Neural cell (in vitro differentiated cells): ENCODE measurements around the gene UMODL1. TPM values are rescaled to one million over a fixed set of nuclear protein-coding genes. Genes with fewer than 3 reads are reported as not detected.

Experiments used
- H2AFZ ChIP-seq: fragments of 200-600, 300-800 bp; sonication (generic), shearing (Covaris generic); 2 replicates; pipeline ENCODE4 v1.6.0; 2014; ENCODE audit warnings: low read depth, mild to moderate bottlenecking, antibody characterized with exemption, low read length, moderate library complexity
- H3F3A ChIP-seq: fragments of 200-600 bp; shearing (Covaris generic); 2 replicates; pipeline ENCODE4 v1.6.1; 2016; ENCODE audit warnings: mild to moderate bottlenecking, moderate library complexity, mixed read lengths, antibody characterized with exemption, low read length; ENCODE audit not compliant: insufficient read depth, poor library complexity, severe bottlenecking
- H3K27ac ChIP-seq: fragments of 200-600, 300-800 bp; sonication (generic), shearing (Covaris generic); 2 replicates; pipeline ENCODE4 v1.5.1; 2014; ENCODE audit warnings: mild to moderate bottlenecking, low read length, moderate library complexity
- H3K27me3 ChIP-seq: fragments of 300-800, 200-600 bp; sonication (generic), shearing (Covaris generic); 2 replicates; pipeline ENCODE4 v1.6.0; 2014; ENCODE audit warnings: mild to moderate bottlenecking, low read depth, low read length, moderate library complexity; ENCODE audit not compliant: insufficient read depth
- H3K36me3 ChIP-seq: fragments of 300-800, 200-600 bp; sonication (generic), shearing (Covaris generic); 2 replicates; pipeline ENCODE4 v1.5.1; 2014; ENCODE audit warnings: mild to moderate bottlenecking, antibody characterized with exemption, low read length, moderate library complexity; ENCODE audit not compliant: insufficient read depth
- H3K4me2 ChIP-seq: fragments of 300-800, 200-600 bp; sonication (generic), shearing (Covaris generic); 2 replicates; pipeline ENCODE4 v1.6.0; 2014; ENCODE audit warnings: mild to moderate bottlenecking, low read length
- H3K4me3 ChIP-seq: fragments of 300-800, 200-600 bp; sonication (generic), shearing (Covaris generic); 2 replicates; pipeline ENCODE4 v1.5.1; 2014; ENCODE audit warnings: mild to moderate bottlenecking, low read length, moderate library complexity
- H3K79me2 ChIP-seq: fragments of 200-600 bp; shearing (Covaris generic); replicated peaks from 2 replicates; pipeline ENCODE4 v1.6.0; 2014; ENCODE audit warnings: mild to moderate bottlenecking, low read length, moderate library complexity; ENCODE audit not compliant: insufficient read depth
- H3K9ac ChIP-seq: fragments of 300-800, 200-600 bp; sonication (generic), shearing (Covaris generic); 2 replicates; pipeline ENCODE4 v1.6.1; 2016; ENCODE audit warnings: mild to moderate bottlenecking, low read length, mixed read lengths
- H3K9me2 ChIP-seq: fragments of 200-600 bp; shearing (Covaris generic); 2 replicates; pipeline ENCODE4 v1.6.1; 2016; ENCODE audit warnings: mild to moderate bottlenecking, low read length, mixed read lengths; ENCODE audit not compliant: insufficient read depth
- H3K9me3 ChIP-seq: fragments of 200-600, 300-800 bp; sonication (generic), shearing (Covaris generic); 2 replicates; pipeline ENCODE4 v1.6.1; 2016; ENCODE audit warnings: mild to moderate bottlenecking, mixed run types, low read length, moderate library complexity, mixed read lengths
- H4K20me1 ChIP-seq: fragments of 200-600 bp; shearing (Covaris generic); 2 replicates; pipeline ENCODE4 v1.6.1; 2016; ENCODE audit warnings: mild to moderate bottlenecking, mixed run types; ENCODE audit not compliant: insufficient read depth
- EP300 ChIP-seq: fragments of 450-650 bp; conservative IDR thresholded peaks from 2 replicates; pipeline ENCODE4 v1.6.1; 2014; ENCODE audit warnings: antibody characterized with exemption, mild to moderate bottlenecking, moderate library complexity; ENCODE audit not compliant: poor library complexity, severe bottlenecking
- EZH2 ChIP-seq: fragments of 200-600, 300-800 bp; shearing (Covaris generic), sonication (generic); IDR thresholded peaks from 2 replicates; pipeline ENCODE4 v1.6.1; 2014; ENCODE audit warnings: antibody characterized with exemption, low read length, borderline replicate concordance, mild to moderate bottlenecking; ENCODE audit not compliant: insufficient read depth, poor library complexity, severe bottlenecking
- MXI1 ChIP-seq: fragments of 450-650 bp; conservative IDR thresholded peaks from 2 replicates; pipeline ENCODE4 v1.6.1; 2014; ENCODE audit warnings: antibody characterized with exemption, mild to moderate bottlenecking; ENCODE audit not compliant: poor library complexity, severe bottlenecking
- POLR2AphosphoS5 ChIP-seq: IDR thresholded peaks from 2 replicates; pipeline ENCODE4 v1.6.1; 2012
- RAD21 ChIP-seq: fragments of 450-650 bp; conservative IDR thresholded peaks from 2 replicates; pipeline ENCODE4 v1.6.1; 2014; ENCODE audit warnings: antibody characterized with exemption, mild to moderate bottlenecking, moderate library complexity
- SMC3 ChIP-seq: fragments of 450-650 bp; conservative IDR thresholded peaks from 2 replicates; pipeline ENCODE4 v1.6.1; 2014; ENCODE audit warnings: antibody characterized with exemption, mild to moderate bottlenecking, moderate library complexity; ENCODE audit not compliant: poor library complexity
- TAF1 ChIP-seq: IDR thresholded peaks from 2 replicates; pipeline ENCODE4 v1.6.1; 2012; ENCODE audit warnings: low read depth
- polyA minus RNA-seq: library from RNA; depleted of rRNA, polyadenylated mRNA; stranded (reverse); fragments of >200 nt; gene quantifications from 2 replicates; pipeline ENCODE4 v1.2.3, GENCODE V29; 2014
- polyA plus RNA-seq: library from polyadenylated mRNA; depleted of rRNA; stranded (reverse); fragments of >200 nt; gene quantifications from 2 replicates; pipeline ENCODE4 v1.2.3, GENCODE V29; 2014
- TF ChIP-seq, protein P1 (sequence below): IDR thresholded peaks from 2 replicates; pipeline ENCODE4 v1.6.1; 2012; ENCODE audit warnings: borderline replicate concordance
- TF ChIP-seq, protein P2 (sequence below): fragments of 450-650 bp; IDR thresholded peaks from 2 replicates; pipeline ENCODE4 v1.5.1; 2014; ENCODE audit warnings: antibody characterized with exemption, mild to moderate bottlenecking, moderate library complexity; ENCODE audit not compliant: poor library complexity, severe bottlenecking

UMODL1 gene, protein sequence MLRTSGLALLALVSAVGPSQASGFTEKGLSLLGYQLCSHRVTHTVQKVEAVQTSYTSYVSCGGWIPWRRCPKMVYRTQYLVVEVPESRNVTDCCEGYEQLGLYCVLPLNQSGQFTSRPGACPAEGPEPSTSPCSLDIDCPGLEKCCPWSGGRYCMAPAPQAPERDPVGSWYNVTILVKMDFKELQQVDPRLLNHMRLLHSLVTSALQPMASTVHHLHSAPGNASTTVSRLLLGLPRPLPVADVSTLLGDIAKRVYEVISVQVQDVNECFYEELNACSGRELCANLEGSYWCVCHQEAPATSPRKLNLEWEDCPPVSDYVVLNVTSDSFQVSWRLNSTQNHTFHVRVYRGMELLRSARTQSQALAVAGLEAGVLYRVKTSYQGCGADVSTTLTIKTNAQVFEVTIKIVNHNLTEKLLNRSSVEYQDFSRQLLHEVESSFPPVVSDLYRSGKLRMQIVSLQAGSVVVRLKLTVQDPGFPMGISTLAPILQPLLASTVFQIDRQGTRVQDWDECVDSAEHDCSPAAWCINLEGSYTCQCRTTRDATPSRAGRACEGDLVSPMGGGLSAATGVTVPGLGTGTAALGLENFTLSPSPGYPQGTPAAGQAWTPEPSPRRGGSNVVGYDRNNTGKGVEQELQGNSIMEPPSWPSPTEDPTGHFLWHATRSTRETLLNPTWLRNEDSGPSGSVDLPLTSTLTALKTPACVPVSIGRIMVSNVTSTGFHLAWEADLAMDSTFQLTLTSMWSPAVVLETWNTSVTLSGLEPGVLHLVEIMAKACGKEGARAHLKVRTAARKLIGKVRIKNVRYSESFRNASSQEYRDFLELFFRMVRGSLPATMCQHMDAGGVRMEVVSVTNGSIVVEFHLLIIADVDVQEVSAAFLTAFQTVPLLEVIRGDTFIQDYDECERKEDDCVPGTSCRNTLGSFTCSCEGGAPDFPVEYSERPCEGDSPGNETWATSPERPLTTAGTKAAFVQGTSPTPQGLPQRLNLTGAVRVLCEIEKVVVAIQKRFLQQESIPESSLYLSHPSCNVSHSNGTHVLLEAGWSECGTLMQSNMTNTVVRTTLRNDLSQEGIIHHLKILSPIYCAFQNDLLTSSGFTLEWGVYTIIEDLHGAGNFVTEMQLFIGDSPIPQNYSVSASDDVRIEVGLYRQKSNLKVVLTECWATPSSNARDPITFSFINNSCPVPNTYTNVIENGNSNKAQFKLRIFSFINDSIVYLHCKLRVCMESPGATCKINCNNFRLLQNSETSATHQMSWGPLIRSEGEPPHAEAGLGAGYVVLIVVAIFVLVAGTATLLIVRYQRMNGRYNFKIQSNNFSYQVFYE
- polyA plus RNA-seq, result 0.11 TPM in 1 of 2 replicates, not detected in the other
- polyA minus RNA-seq, result not detected in 2 replicates

DNA sequence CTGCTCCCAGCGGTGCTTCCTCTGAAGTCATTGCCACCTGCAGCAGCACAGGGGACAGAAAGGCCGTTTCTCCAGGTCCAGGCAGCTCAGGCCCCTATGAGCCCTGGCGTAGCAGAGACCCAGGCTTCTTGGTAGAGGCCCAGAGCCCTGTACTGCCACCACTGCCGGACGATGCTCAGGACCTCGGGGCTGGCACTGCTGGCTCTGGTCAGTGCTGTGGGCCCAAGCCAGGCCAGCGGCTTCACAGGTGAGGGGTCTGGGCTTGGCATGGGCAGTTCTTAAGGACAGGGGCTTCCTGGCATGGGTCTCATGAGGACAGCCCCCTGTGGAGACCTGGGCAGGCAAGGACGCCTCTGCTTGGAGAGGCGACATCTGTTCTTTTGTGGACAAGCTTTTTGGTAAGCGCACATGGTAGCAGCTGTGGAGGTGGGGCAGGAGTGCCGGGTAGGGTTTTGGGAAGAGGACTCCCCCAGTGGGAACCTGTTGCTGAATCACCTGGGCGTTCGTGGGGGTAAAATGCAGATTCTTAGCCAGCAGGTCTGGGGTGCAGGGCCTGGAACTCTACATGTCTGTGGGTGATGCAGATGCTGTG lies at the start of gene UMODL1:
TSS of gene UMODL1 (plus strand) at position 172 of the 592 bp plus-strand sequence. CDS start at position 172, 0 bp downstream.
- no peaks in the 10 kb centered on the region for H3K36me3 ChIP-seq
- no peak within 1 kb of the TSS for H2AFZ ChIP-seq
- no peaks in the 10 kb centered on the region for H3K9me2 ChIP-seq
- no peaks in the 10 kb centered on the region for H4K20me1 ChIP-seq
- no peaks in the 10 kb centered on the region for H3K9me3 ChIP-seq
- peak within 1 kb of the TSS; percentile 27 for H3K27ac ChIP-seq
- no peak within 1 kb of the TSS for H3K4me2 ChIP-seq
- H3K27me3 ChIP-seq, result no peaks in the 10 kb centered on the region
- TF ChIP-seq SMC3, result no peak
- TF ChIP-seq RAD21, result no peak
- TF ChIP-seq MXI1, result no peak
- no peak for TF ChIP-seq EP300
- TF ChIP-seq TAF1, result no peak
- TF ChIP-seq, protein P1, sequence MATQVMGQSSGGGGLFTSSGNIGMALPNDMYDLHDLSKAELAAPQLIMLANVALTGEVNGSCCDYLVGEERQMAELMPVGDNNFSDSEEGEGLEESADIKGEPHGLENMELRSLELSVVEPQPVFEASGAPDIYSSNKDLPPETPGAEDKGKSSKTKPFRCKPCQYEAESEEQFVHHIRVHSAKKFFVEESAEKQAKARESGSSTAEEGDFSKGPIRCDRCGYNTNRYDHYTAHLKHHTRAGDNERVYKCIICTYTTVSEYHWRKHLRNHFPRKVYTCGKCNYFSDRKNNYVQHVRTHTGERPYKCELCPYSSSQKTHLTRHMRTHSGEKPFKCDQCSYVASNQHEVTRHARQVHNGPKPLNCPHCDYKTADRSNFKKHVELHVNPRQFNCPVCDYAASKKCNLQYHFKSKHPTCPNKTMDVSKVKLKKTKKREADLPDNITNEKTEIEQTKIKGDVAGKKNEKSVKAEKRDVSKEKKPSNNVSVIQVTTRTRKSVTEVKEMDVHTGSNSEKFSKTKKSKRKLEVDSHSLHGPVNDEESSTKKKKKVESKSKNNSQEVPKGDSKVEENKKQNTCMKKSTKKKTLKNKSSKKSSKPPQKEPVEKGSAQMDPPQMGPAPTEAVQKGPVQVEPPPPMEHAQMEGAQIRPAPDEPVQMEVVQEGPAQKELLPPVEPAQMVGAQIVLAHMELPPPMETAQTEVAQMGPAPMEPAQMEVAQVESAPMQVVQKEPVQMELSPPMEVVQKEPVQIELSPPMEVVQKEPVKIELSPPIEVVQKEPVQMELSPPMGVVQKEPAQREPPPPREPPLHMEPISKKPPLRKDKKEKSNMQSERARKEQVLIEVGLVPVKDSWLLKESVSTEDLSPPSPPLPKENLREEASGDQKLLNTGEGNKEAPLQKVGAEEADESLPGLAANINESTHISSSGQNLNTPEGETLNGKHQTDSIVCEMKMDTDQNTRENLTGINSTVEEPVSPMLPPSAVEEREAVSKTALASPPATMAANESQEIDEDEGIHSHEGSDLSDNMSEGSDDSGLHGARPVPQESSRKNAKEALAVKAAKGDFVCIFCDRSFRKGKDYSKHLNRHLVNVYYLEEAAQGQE, result no peak
- TF ChIP-seq EZH2, result no peak
- TF ChIP-seq, protein P2, sequence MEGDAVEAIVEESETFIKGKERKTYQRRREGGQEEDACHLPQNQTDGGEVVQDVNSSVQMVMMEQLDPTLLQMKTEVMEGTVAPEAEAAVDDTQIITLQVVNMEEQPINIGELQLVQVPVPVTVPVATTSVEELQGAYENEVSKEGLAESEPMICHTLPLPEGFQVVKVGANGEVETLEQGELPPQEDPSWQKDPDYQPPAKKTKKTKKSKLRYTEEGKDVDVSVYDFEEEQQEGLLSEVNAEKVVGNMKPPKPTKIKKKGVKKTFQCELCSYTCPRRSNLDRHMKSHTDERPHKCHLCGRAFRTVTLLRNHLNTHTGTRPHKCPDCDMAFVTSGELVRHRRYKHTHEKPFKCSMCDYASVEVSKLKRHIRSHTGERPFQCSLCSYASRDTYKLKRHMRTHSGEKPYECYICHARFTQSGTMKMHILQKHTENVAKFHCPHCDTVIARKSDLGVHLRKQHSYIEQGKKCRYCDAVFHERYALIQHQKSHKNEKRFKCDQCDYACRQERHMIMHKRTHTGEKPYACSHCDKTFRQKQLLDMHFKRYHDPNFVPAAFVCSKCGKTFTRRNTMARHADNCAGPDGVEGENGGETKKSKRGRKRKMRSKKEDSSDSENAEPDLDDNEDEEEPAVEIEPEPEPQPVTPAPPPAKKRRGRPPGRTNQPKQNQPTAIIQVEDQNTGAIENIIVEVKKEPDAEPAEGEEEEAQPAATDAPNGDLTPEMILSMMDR, result no peak
- TF ChIP-seq POLR2AphosphoS5, result no peak
- H3K79me2 ChIP-seq, result no peaks in the 10 kb centered on the region
- H3F3A ChIP-seq, result no peaks in the 10 kb centered on the region
- no peak within 1 kb of the TSS for H3K4me3 ChIP-seq
- no peak within 1 kb of the TSS for H3K9ac ChIP-seq
